Endothelial cell of umbilical vein (primary cell): ENCODE measurements around the gene ALOX15. TPM values are rescaled to one million over a fixed set of nuclear protein-coding genes. Genes with fewer than 3 reads are reported as not detected.
"Not testable (repeated sequence)": the region's sequence is repeated elsewhere in the genome, so short reads cannot be mapped to it uniquely, and the experiment has no call there.

Source experiments
- BruUV-seq: library from RNA; stranded (reverse); fragments of 400-500 nt; replicated peaks from 2 replicates; lab custom pipeline; 2021; lab: Mats Ljungman, UMichigan
- CTCF ChIA-PET: fragments of 300-600, 350-600 bp; sonication (Branson Sonifier 250); formaldehyde crosslinking; loops from one replicate; lab custom pipeline; 2021; ENCODE audit warnings: antibody characterized with exemption, inconsistent platforms; lab: Charles Lee
- POLR2A ChIA-PET: fragments of 300-600, 350-600 bp; sonication (Branson Sonifier 250); formaldehyde crosslinking; loops from one replicate; lab custom pipeline; 2021; ENCODE audit warnings: antibody characterized with exemption, inconsistent platforms; lab: Charles Lee
- DNase-seq: peaks from one replicate; pipeline ENCODE4 v3.0.0-alpha.2; 2011; ENCODE audit warnings: low read depth, low spot score
- FAIRE-seq: peaks from 2 replicates; lab custom pipeline; 2011; peaks lifted over from hg19 to GRCh38; lab: Jason Lieb, UNC
- H2AFZ ChIP-seq: 2 replicates; pipeline ENCODE4 v1.6.0; 2012; ENCODE audit warnings: low read depth, low read length, control low read depth, inconsistent platforms
- H3K27ac ChIP-seq: 2 replicates; pipeline ENCODE4 v1.5.1; 2011; ENCODE audit warnings: low read depth, mild to moderate bottlenecking, control low read depth, low read length, moderate library complexity; ENCODE audit not compliant: insufficient read depth
- H3K27me3 ChIP-seq, 2 experiments: 2 replicates each; pipeline versions ENCODE4 v1.6.0 to v1.6.1; 2011; ENCODE audit warnings: low read length in 2 of 2, mixed read lengths in 1 of 2; ENCODE audit not compliant: control insufficient read depth in 2 of 2, insufficient read depth in 2 of 2
- H3K36me3 ChIP-seq, 2 experiments: 2 replicates in 1 of 2; 3 replicates in 1 of 2; pipeline ENCODE4 v1.5.1; 2011; ENCODE audit warnings: low read length in 2 of 2, mild to moderate bottlenecking in 1 of 2, moderate library complexity in 1 of 2; ENCODE audit not compliant: control insufficient read depth in 2 of 2, insufficient read depth in 2 of 2; ENCODE audit errors: extremely low read depth in 1 of 2
- H3K4me1 ChIP-seq: 3 replicates; pipeline ENCODE4 v1.5.1; 2011; ENCODE audit warnings: mild to moderate bottlenecking, low read length; ENCODE audit not compliant: control insufficient read depth, insufficient read depth; ENCODE audit errors: extremely low read depth
- H3K4me2 ChIP-seq: 2 replicates; pipeline ENCODE4 v1.6.1; 2011; ENCODE audit warnings: low read length, control low read depth, mixed read lengths; ENCODE audit not compliant: insufficient read depth
- H3K4me3 ChIP-seq, 3 experiments: fragments of 200-600 bp in 1 of 3; sonication (generic), shearing (Covaris generic) in 1 of 3; replicated peaks in 1 of 3; 2 replicates each; pipeline ENCODE4 v1.5.1; 2011 to 2016; ENCODE audit warnings: control low read depth in 3 of 3, low read length in 3 of 3, mild to moderate bottlenecking in 2 of 3, inconsistent platforms in 1 of 3, low read depth in 1 of 3, moderate library complexity in 1 of 3; ENCODE audit not compliant: insufficient read depth in 1 of 3
- H3K79me2 ChIP-seq: 2 replicates; pipeline ENCODE4 v1.6.0; 2012; ENCODE audit warnings: low read length, inconsistent platforms; ENCODE audit not compliant: control insufficient read depth, insufficient read depth
- H3K9ac ChIP-seq: replicated peaks from 2 replicates; pipeline ENCODE3; 2011; ENCODE audit warnings: low read length, control low read depth; ENCODE audit not compliant: insufficient read depth; ENCODE audit errors: extremely low read depth
- H3K9me1 ChIP-seq: replicated peaks from 3 replicates; pipeline ENCODE4 v1.6.0; 2011; ENCODE audit warnings: mild to moderate bottlenecking, low read length; ENCODE audit not compliant: control insufficient read depth, insufficient read depth; ENCODE audit errors: extremely low read depth
- H3K9me3 ChIP-seq: replicated peaks from 2 replicates; pipeline ENCODE4 v1.5.1; 2012; ENCODE audit warnings: low read length, inconsistent platforms; ENCODE audit not compliant: control insufficient read depth, insufficient read depth
- H4K20me1 ChIP-seq: replicated peaks from 2 replicates; pipeline ENCODE3; 2011; ENCODE audit warnings: mild to moderate bottlenecking, low read length; ENCODE audit not compliant: control insufficient read depth, insufficient read depth; ENCODE audit errors: extremely low read depth
- EZH2 ChIP-seq: IDR thresholded peaks from 2 replicates; pipeline ENCODE4 v1.6.1; 2012; ENCODE audit warnings: borderline replicate concordance, low read depth, mild to moderate bottlenecking, moderate library complexity, low read length, inconsistent platforms; ENCODE audit not compliant: severe bottlenecking
- dilution Hi-C: fragments of 300-500 bp; cut with MboI; formaldehyde crosslinking; loops from one replicate; pipeline ENCODE4 v1.15.0; 2019; ENCODE audit warnings: low sequenced_read_pairs; ENCODE audit not compliant: extremely low pct_ligation_motif_present
- intact Hi-C: fragments of 100-400 bp; cut with micrococcal nuclease; formaldehyde crosslinking; loops from one replicate; pipeline ENCODE4 v1.10.0; 2022
- polyA plus RNA-seq, 4 experiments: library from polyadenylated mRNA; depleted of rRNA in 3 of 4; stranded (reverse) in 3 of 4; unstranded in 1 of 4; fragments of >200 nt; gene quantifications; 2 replicates each; pipeline versions ENCODE4 v1.2.1 to v1.2.3, GENCODE V29; 2011 to 2012; ENCODE audit warnings: missing spikeins in 1 of 4
- total RNA-seq: library from RNA; stranded (reverse); gene quantifications from 2 replicates; pipeline ENCODE4 v1.2.3, GENCODE V29; 2021

Gene ALOX15
- total and polyA plus RNA-seq, 2 donors (not counting 3 experiments of a cell fraction or from before 2014, with no cell fraction given): not detected

- not testable (repeated sequence) for DNase-seq, H2AFZ ChIP-seq, BruUV-seq
Observed at GRCh38 chr17:4639301-4640059, 2.0 kb downstream of the ALOX15 start.

GRCh38 chr17:4638766-4639165 is 2.7 kb downstream of the ALOX15 start:
- CTCF ChIA-PET: interaction anchor here (0.5 kb wide), 1 partner anchor 216 kb away, joined by 3 read pairs; no protein-coding TSS in a partner anchor
- H3K9ac ChIP-seq, H3K9me3 ChIP-seq, H3K4me2 ChIP-seq, dilution Hi-C loops, FAIRE-seq, H3K36me3 ChIP-seq, BruUV-seq, H3K4me1 ChIP-seq, H2AFZ ChIP-seq, POLR2A ChIA-PET, H3K27ac ChIP-seq, H3K79me2 ChIP-seq, intact Hi-C loops, H4K20me1 ChIP-seq, DNase-seq, H3K9me1 ChIP-seq, H3K4me3 ChIP-seq: not testable (repeated sequence)
- H3K27me3 ChIP-seq: peaks cover 51 to 61% of the 10 kb centered on the region in 2 experiments

More at GRCh38 chr17:4639301-4640059, 2.0 kb downstream of the ALOX15 start:
- POLR2A ChIA-PET, H3K36me3 ChIP-seq, H3K9me3 ChIP-seq, H4K20me1 ChIP-seq, H3K9ac ChIP-seq, CTCF ChIA-PET, intact Hi-C loops, H3K4me2 ChIP-seq, H3K9me1 ChIP-seq, FAIRE-seq, H3K4me3 ChIP-seq, H3K27ac ChIP-seq, dilution Hi-C loops, H3K79me2 ChIP-seq, H3K4me1 ChIP-seq: not testable (repeated sequence)
- peaks cover 53 to 66% of the 10 kb centered on the region in 2 experiments for H3K27me3 ChIP-seq
- TF ChIP-seq EZH2: peak; percentile 20
